Lung (tissue), 12 donors: ENCODE data around the gene KRT86. TPM values are rescaled to one million over a fixed set of nuclear protein-coding genes. Genes with fewer than 3 reads are reported as not detected.

Source experiments
- ATAC-seq: fragments of 200-7000 bp; cut with Tn5 transposase; one replicate; pipeline ENCODE4 v1.9.1; 2020; ENCODE audit warnings: moderate number of reproducible peaks; ENCODE audit not compliant: insufficient read depth, low FRiP score
- DNase-seq, 3 donors: peaks; one replicate each; pipeline ENCODE4 v3.0.0-alpha.2; 2013 to 2017
- H3K27ac ChIP-seq, 2 donors: one replicate each; pipeline ENCODE4 v1.5.1; 2013; ENCODE audit warnings: mild to moderate bottlenecking in 2 of 2, moderate library complexity in 2 of 2, control low read depth in 1 of 2, inconsistent platforms in 1 of 2, low read depth in 1 of 2, low read length in 1 of 2
- H3K27me3 ChIP-seq, 3 donors: one replicate each; pipeline ENCODE4 v1.5.1; 2013; ENCODE audit warnings: low read length in 2 of 3; ENCODE audit not compliant: control insufficient read depth in 3 of 3, insufficient read depth in 3 of 3
- H3K36me3 ChIP-seq, 4 donors: one replicate each; pipeline ENCODE4 v1.5.1; 2013; ENCODE audit warnings: low read length in 4 of 4, mild to moderate bottlenecking in 1 of 4, moderate library complexity in 1 of 4; ENCODE audit not compliant: control insufficient read depth in 4 of 4, insufficient read depth in 4 of 4
- H3K4me1 ChIP-seq, 5 donors: one replicate each; pipeline ENCODE4 v1.5.1; 2013; ENCODE audit warnings: low read length in 5 of 5, mild to moderate bottlenecking in 2 of 5, moderate library complexity in 1 of 5; ENCODE audit not compliant: control insufficient read depth in 5 of 5, insufficient read depth in 5 of 5
- H3K4me3 ChIP-seq: one replicate; pipeline ENCODE4 v1.5.1; 2013; ENCODE audit warnings: mild to moderate bottlenecking, control low read depth, moderate library complexity
- H3K9ac ChIP-seq, 2 donors: one replicate each; pipeline ENCODE4 v1.5.1; 2013; ENCODE audit warnings: low read length in 2 of 2, control low read depth in 1 of 2; ENCODE audit not compliant: insufficient read depth in 1 of 2
- H3K9me3 ChIP-seq, 4 donors: one replicate each; pipeline ENCODE4 v1.5.1; 2013; ENCODE audit warnings: low read length in 3 of 4, mild to moderate bottlenecking in 1 of 4, moderate library complexity in 1 of 4; ENCODE audit not compliant: control insufficient read depth in 4 of 4, insufficient read depth in 3 of 4
- CTCF ChIP-seq: IDR thresholded peaks from 2 replicates; pipeline ENCODE4 v1.5.1; 2012; ENCODE audit warnings: mild to moderate bottlenecking; ENCODE audit errors: control extremely low read depth, extremely low read depth
- WGBS, 2 donors: extraction: QIAGEN DNeasy Blood & Tissue Kit; methylation state at CpG; one replicate each; pipeline ENCODE4 v1.1.7; 2013; 5-methylcytosine and 5-hydroxymethylcytosine counted together
- polyA plus RNA-seq, 2 donors: library from polyadenylated mRNA; stranded (reverse); fragments of 200-250 nt; gene quantifications; one replicate each; pipeline ENCODE4 v1.2.1, GENCODE V29; 2013
- total RNA-seq, 2 donors: library from RNA; depleted of rRNA in 1 of 2; stranded (reverse); fragments of >200 nt in 1 of 2; gene quantifications; one replicate each; pipeline ENCODE4 v1.2.1, GENCODE V29; 2014 to 2021
- donor health status: control.
- donor health status: control.
- donor health status: Bipolar disorder and iron deficiency.
- donor health status: healthy.
- donor health status: DM: yes; HTN: yes; CAD: no.

Gene KRT86
- total and polyA plus RNA-seq, 4 donors: 0.11 to 1.1 (median 0.31) TPM; not detected in 1

GRCh38 chr12:52354200-52354599 is 79.8 kb downstream of the KRT86 start:
- TF ChIP-seq CTCF: no peak
- WGBS, 2 donors: 37 to 57% methylated on average over 5 of the region's 5 CpGs

GRCh38 chr12:52355176-52355575 is 80.7 kb downstream of the KRT86 start:
- Histone ChIP-seq H3K36me3 (no peaks in the 10 kb centered on the region), H3K27me3 (peaks cover 0 to 2% (median 0%) of the 10 kb centered on the region in 3 donors), H3K9me3 (no peaks in the 10 kb centered on the region), H3K4me3 (no peak overlapping the region), H3K9ac (no peak overlapping the region), H3K27ac (no peak overlapping the region), H3K4me1 (peaks cover 0 to 16% (median 3%) of the 10 kb centered on the region in 5 donors)
- DNase-seq: no peak
- WGBS, 2 donors: 91 to 94% methylated on average over 8 of the region's 8 CpGs
- no peak for ATAC-seq
- no peak for TF ChIP-seq CTCF

More at GRCh38 chr12:52354200-52354599, 79.8 kb downstream of the KRT86 start:
- ATAC-seq: no peak
- H3K4me3 ChIP-seq: no peak overlapping the region
- peaks cover 0 to 8% (median 0%) of the 10 kb centered on the region in 5 donors for H3K4me1 ChIP-seq
- no peak overlapping the region for H3K27ac ChIP-seq
- peaks cover 0 to 2% (median 0%) of the 10 kb centered on the region in 4 donors for H3K9me3 ChIP-seq
- H3K9ac ChIP-seq: no peak overlapping the region
- H3K36me3 ChIP-seq: no peaks in the 10 kb centered on the region
- peaks cover 0 to 2% (median 0%) of the 10 kb centered on the region in 3 donors for H3K27me3 ChIP-seq
- DNase-seq: peak in 1 of 3 donors; percentile 22

- TF ChIP-seq CTCF: no peak
- Histone ChIP-seq H3K27me3 (peaks cover 0 to 2% (median 0%) of the 10 kb centered on the region in 3 donors), H3K27ac (no peak overlapping the region), H3K36me3 (no peaks in the 10 kb centered on the region), H3K4me3 (no peak overlapping the region), H3K9ac (no peak overlapping the region), H3K9me3 (no peaks in the 10 kb centered on the region), H3K4me1 (peaks cover 0 to 22% (median 3%) of the 10 kb centered on the region in 5 donors)
- 90 to 95% methylated on average over 56 of the region's 56 CpGs for WGBS, 2 donors
- no peak for DNase-seq
- ATAC-seq: no peak
Measured at GRCh38 chr12:52356031-52356761, 81.8 kb downstream of the KRT86 start.
